22Rv1 (cell line): ENCODE results near the gene ZNF207.

Source experiments
- CTCF ChIP-seq: fragments of 450-650 bp; IDR thresholded peaks from 2 replicates; pipeline ENCODE4 v1.5.1; 2017; ENCODE audit warnings: mild to moderate bottlenecking
- ZFX ChIP-seq: fragments of 450-650 bp; IDR thresholded peaks from 2 replicates; pipeline ENCODE4 v1.6.1; 2017; ENCODE audit warnings: antibody characterized with exemption, borderline replicate concordance

GRCh38 chr17:32370426-32370825 lies 20.5 kb downstream of the ZNF207 start:
- no peak for TF ChIP-seq CTCF
- no peak for TF ChIP-seq ZFX
